Measurements from ENCODE around the gene HDAC8.
A peak's percentile ranks its signal among the peaks of the same experiment; 100 is the strongest.
"Not testable (repeated sequence)": the region's sequence is repeated elsewhere in the genome, so short reads cannot be mapped to it uniquely, and the experiment has no call there.

Gene HDAC8

DNA sequence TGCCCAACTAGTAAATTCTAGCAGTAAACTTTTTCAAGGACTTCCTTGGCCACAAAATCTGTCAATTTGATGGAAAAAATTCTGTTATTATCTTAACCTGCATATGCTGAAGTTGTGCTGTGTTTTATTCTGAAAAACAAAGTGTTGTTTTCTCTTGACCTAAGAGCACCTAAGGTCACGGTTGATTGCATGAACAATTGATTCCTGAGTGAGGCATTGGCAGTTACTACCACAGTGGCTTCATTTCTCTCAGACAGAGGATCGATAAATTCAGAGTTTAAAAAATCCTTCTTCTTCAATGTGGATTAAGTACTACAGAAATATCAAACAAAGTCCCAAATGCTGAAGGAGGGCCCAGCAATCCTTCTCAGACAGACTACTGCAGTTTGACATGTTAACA lies 6.2 kb downstream of the HDAC8 start:
- Mint-ChIP-seq H3K4me1 (ENCODE audit: low read depth) (peaks cover 2% of the 10 kb centered on the region), H3K4me3 (no peak overlapping the region), H3K27ac (no peak overlapping the region), H3K36me3 (ENCODE audit: low read depth) (peaks cover 27% of the 10 kb centered on the region), H3K27me3 (ENCODE audit: low read depth) (no peaks in the 10 kb centered on the region), H3K9me3 (no peaks in the 10 kb centered on the region)
- DNase-seq (ENCODE audit: low spot score): no peak

GRCh38 chrX:72559655-72560054 lies 13.0 kb downstream of the HDAC8 start:
- not testable (repeated sequence) for H3K4me3 Mint-ChIP-seq; H3K27me3 Mint-ChIP-seq (ENCODE audit: low read depth); H3K4me1 Mint-ChIP-seq (ENCODE audit: low read depth); H3K9me3 Mint-ChIP-seq; H3K27ac Mint-ChIP-seq; DNase-seq (ENCODE audit: low spot score)
- peaks cover 26% of the 10 kb centered on the region for H3K36me3 Mint-ChIP-seq (ENCODE audit: low read depth)

DNA sequence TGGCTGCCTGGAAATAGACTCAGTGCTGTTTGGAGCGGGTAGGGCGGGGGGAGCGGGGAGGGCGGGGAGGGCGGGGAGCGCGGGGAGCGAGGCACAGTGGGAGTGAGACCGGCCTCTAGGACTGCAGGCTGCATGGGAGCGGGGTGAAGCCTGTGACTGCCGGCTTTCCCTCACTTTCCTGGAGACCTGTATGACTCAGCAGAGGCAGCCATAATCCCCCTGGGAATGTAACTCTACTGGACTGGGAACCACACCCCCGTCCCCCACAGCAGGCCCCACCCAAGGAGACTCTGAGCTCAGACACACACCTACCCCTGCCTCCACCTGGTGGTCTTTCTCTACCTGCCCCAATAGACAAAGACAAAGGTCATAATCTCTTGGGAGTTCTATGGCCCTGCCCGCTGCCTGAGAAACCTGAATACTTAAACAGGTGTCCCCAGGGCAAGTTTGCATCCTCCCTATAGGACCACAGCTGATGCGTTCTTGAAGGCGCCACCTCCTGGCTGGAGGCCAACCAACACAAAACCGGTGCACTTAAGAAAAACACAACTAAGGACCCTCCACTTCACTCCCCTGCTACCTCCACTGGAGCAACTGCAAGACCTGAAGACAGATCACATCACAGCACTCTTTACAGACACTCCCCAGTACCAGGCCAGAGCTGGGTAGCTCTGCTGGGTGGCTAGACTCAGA lies 18.0 kb downstream of the HDAC8 start:
- peaks cover 6% of the 10 kb centered on the region for H3K4me1 Mint-ChIP-seq (ENCODE audit: low read depth)
- H3K4me3 Mint-ChIP-seq: no peak overlapping the region
- H3K27ac Mint-ChIP-seq: no peak overlapping the region
- H3K9me3 Mint-ChIP-seq: no peaks in the 10 kb centered on the region
- H3K36me3 Mint-ChIP-seq (ENCODE audit: low read depth): peaks cover 13% of the 10 kb centered on the region
- H3K27me3 Mint-ChIP-seq (ENCODE audit: low read depth): no peaks in the 10 kb centered on the region
- DNase-seq (ENCODE audit: low spot score): no peak

GRCh38 chrX:72552443-72552842 lies 20.2 kb downstream of the HDAC8 start:
- not testable (repeated sequence) for H3K36me3 Mint-ChIP-seq (ENCODE audit: low read depth); H3K27ac Mint-ChIP-seq; H3K9me3 Mint-ChIP-seq; DNase-seq (ENCODE audit: low spot score); H3K27me3 Mint-ChIP-seq (ENCODE audit: low read depth); H3K4me3 Mint-ChIP-seq; H3K4me1 Mint-ChIP-seq (ENCODE audit: low read depth)

GRCh38 chrX:72545990-72546389 lies 26.7 kb downstream of the HDAC8 start:
- Mint-ChIP-seq H3K4me1 (ENCODE audit: low read depth) (peaks cover 5% of the 10 kb centered on the region), H3K9me3 (no peaks in the 10 kb centered on the region), H3K36me3 (ENCODE audit: low read depth) (peaks cover 13% of the 10 kb centered on the region), H3K4me3 (no peak overlapping the region), H3K27ac (no peak overlapping the region), H3K27me3 (ENCODE audit: low read depth) (no peaks in the 10 kb centered on the region)
- DNase-seq (ENCODE audit: low spot score): no peak

DNA sequence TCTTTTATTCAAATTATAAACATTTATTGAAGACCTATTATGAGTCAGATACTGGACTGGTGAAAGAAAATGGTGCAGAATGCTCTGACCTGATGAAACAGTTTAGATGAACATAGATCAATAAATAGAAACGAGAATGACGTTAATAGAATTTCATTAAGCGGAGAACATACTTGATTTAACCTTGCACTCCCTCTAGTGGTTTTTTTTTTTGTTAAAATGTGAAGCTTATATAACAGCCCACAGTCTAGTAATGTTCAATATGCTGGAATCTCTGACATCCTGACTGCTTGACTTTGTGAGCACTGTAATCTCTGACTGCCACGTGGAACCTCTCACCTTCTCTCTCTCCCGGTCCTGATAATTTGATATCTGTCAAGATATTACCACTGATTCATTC lies 32.3 kb downstream of the HDAC8 start:
- Mint-ChIP-seq H3K4me1 (ENCODE audit: low read depth) (peaks cover 5% of the 10 kb centered on the region), H3K27ac (no peak overlapping the region), H3K36me3 (ENCODE audit: low read depth) (peaks cover 6% of the 10 kb centered on the region), H3K9me3 (no peaks in the 10 kb centered on the region), H3K27me3 (ENCODE audit: low read depth) (no peaks in the 10 kb centered on the region), H3K4me3 (no peak overlapping the region)
- DNase-seq (ENCODE audit: low spot score): no peak

GRCh38 chrX:72539822-72540221 lies 32.8 kb downstream of the HDAC8 start:
- no peaks in the 10 kb centered on the region for H3K27me3 Mint-ChIP-seq (ENCODE audit: low read depth)
- no peak overlapping the region for H3K4me3 Mint-ChIP-seq
- peaks cover 5% of the 10 kb centered on the region for H3K4me1 Mint-ChIP-seq (ENCODE audit: low read depth)
- H3K9me3 Mint-ChIP-seq: no peaks in the 10 kb centered on the region
- no peak overlapping the region for H3K27ac Mint-ChIP-seq
- no peak for DNase-seq (ENCODE audit: low spot score)
- H3K36me3 Mint-ChIP-seq (ENCODE audit: low read depth): peaks cover 6% of the 10 kb centered on the region

DNA sequence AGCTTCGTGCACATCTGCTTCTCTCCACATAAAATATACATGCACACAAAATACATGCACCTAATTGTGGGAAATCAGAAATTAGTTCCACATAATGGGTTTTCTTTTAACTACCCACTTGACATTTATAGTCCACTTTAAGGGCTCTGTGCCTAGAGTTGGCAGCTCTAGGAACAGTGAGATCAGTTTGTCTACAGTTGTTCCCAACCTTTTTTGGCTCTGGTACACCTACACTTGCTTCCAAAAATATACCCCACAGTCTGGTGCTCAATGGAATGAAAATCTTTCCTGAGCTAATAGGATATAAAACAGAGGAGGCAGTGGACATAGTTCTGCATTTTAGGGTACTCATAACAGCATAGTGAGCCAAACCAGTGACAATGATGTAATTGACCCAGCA lies 36.1 kb downstream of the HDAC8 start:
- H3K36me3 Mint-ChIP-seq (ENCODE audit: low read depth): peaks cover 3% of the 10 kb centered on the region
- H3K27ac Mint-ChIP-seq: no peak overlapping the region
- no peaks in the 10 kb centered on the region for H3K9me3 Mint-ChIP-seq
- H3K4me3 Mint-ChIP-seq: no peak overlapping the region
- no peak for DNase-seq (ENCODE audit: low spot score)
- no peaks in the 10 kb centered on the region for H3K27me3 Mint-ChIP-seq (ENCODE audit: low read depth)
- H3K4me1 Mint-ChIP-seq (ENCODE audit: low read depth): no peaks in the 10 kb centered on the region

DNA sequence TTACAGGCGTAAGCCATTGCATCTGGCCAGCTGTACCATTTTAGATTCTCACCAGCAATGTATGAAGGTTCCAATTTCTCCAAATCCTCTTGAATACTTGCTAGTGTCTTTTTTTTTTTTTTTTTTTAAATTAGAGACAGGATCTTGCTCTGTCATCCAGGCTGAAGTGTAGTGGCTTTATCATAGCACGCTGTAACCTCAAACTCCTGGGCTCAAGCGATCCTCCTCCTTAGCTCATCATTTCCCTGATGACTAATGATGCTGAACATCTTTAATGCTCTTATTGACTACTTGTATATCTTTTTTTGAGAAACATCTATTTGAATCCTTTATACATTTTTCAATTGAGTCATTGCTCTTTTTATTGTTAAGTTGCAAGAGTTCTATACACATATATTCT lies 40.3 kb downstream of the HDAC8 start:
- no peak for DNase-seq (ENCODE audit: low spot score)
- peaks cover 4% of the 10 kb centered on the region for H3K4me1 Mint-ChIP-seq (ENCODE audit: low read depth)
- H3K9me3 Mint-ChIP-seq: peaks cover 7% of the 10 kb centered on the region
- no peaks in the 10 kb centered on the region for H3K27me3 Mint-ChIP-seq (ENCODE audit: low read depth)
- H3K4me3 Mint-ChIP-seq: no peak overlapping the region
- H3K36me3 Mint-ChIP-seq (ENCODE audit: low read depth): peaks cover 10% of the 10 kb centered on the region
- H3K27ac Mint-ChIP-seq: no peak overlapping the region

DNA sequence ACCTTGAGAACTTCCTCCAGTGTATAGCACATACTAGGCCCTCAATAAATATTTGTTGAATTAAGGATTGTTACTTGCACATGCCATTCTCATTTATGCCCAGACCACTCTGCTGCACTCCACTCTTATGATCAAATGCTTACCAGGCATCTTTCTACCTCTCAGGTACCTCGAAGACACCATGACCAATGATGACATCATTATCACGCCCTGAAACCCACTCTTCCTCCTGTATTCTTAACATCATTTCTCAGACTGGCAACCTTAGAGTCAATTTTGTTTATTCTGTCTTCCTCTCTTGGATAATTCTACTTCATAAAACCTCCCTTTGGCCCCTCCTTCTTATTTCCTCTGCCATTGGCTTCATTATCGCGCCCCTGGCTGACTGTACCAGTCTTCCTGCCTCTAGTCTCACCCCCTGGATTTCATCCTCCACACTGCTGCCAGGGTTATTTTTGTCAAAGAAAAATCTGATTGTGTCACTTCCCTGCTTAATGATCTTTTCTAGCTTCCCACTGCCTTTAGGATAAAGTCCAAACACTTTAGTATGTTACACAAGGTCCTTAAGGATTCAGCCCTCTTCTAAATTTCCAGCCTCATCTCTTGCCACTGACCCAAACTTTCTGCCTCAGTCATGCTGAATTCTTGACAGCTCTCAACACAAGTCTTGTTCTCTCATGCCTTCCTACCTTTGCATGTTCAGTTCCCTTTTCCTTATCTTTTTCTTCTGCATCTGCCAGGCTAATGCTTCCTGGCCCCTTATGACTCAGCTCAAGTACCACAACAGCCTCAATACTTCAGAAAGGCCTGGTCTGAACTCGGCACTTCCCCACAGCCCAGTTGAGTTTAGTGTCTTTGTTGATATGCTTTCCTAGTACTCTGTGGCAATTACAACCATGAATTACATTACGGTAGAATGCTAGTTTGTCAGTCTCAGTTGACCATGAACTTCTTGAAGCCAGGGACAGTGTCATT lies 45.8 kb downstream of the HDAC8 start:
- no peaks in the 10 kb centered on the region for H3K27me3 Mint-ChIP-seq (ENCODE audit: low read depth)
- H3K9me3 Mint-ChIP-seq: peaks cover 7% of the 10 kb centered on the region
- H3K4me1 Mint-ChIP-seq (ENCODE audit: low read depth): peaks cover 19% of the 10 kb centered on the region
- H3K36me3 Mint-ChIP-seq (ENCODE audit: low read depth): peaks cover 16% of the 10 kb centered on the region
- H3K27ac Mint-ChIP-seq: peak overlapping the region; percentile 58
- H3K4me3 Mint-ChIP-seq: no peak overlapping the region
- DNase-seq (ENCODE audit: low spot score): no peak

DNA sequence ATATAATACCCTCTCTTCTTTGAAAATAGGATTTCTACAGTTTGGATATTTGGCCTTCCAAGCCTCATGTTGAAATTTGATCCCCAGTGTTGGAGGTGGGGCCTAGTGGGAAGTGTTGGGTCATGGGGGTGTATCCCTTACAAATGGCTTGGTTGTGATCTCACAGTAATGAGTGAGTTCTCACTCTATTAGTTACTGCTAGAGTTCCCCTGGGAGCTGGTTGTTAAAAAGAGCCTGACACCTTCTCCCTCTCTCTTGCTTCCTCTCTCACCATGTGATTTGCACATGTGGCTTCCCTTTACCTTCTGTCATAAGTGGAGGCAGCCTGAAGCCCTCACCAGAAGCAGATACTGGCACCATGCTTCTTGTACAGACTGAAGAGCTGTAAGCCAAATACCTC lies 73.9 kb downstream of the HDAC8 start:
- H3K27ac Mint-ChIP-seq: no peak overlapping the region
- H3K4me1 Mint-ChIP-seq (ENCODE audit: low read depth): no peaks in the 10 kb centered on the region
- peaks cover 7% of the 10 kb centered on the region for H3K9me3 Mint-ChIP-seq
- H3K36me3 Mint-ChIP-seq (ENCODE audit: low read depth): peaks cover 5% of the 10 kb centered on the region
- no peaks in the 10 kb centered on the region for H3K27me3 Mint-ChIP-seq (ENCODE audit: low read depth)
- no peak overlapping the region for H3K4me3 Mint-ChIP-seq
- DNase-seq (ENCODE audit: low spot score): no peak

DNA sequence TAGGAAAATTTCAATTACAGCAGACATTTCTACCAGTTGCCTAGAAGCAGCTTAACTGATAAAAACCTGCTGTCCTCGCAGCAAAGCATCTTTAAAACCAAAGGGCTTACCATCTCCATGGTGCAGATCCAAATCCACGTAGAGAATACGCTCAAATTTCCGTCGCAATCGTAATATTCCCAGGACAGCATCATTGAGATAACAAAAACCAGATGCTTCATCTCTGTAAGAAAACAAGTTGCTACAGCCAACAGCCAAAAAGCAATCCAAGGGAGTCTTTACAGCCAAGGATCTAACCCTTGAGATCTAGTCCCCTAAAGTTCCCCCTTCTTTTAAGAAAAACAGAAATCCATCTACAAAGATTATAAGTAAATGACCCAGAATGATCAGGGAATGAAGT lies 77.6 kb downstream of the HDAC8 start:
- Mint-ChIP-seq H3K27ac (no peak overlapping the region), H3K27me3 (ENCODE audit: low read depth) (no peaks in the 10 kb centered on the region), H3K9me3 (peaks cover 7% of the 10 kb centered on the region)

DNA sequence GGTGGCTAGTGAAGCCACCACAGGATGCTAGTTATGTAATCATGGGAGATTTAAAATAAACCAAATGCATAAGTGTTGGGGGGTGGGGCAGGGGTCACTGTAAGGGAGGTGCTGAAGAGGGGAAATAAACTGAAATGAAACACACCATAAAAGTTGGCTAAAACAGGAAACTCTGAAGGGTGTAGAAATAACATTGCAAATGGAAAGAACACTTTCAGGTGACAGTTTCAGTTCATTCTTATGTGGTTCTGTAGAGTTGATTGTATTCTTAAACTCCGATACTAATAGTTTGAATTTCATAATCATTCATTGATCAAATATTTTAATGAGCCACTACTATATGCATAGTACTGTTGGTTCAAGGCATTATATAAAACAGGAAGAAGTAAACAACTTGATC lies 80.1 kb downstream of the HDAC8 start:
- H3K9me3 Mint-ChIP-seq: no peaks in the 10 kb centered on the region
- H3K27ac Mint-ChIP-seq: no peak overlapping the region
- H3K4me1 Mint-ChIP-seq (ENCODE audit: low read depth): peaks cover 4% of the 10 kb centered on the region
- peaks cover 25% of the 10 kb centered on the region for H3K36me3 Mint-ChIP-seq (ENCODE audit: low read depth)
- no peaks in the 10 kb centered on the region for H3K27me3 Mint-ChIP-seq (ENCODE audit: low read depth)
- no peak for DNase-seq (ENCODE audit: low spot score)
- H3K4me3 Mint-ChIP-seq: no peak overlapping the region

More for the DNA sequence above, 77.6 kb downstream of the HDAC8 start:
- H3K4me1 Mint-ChIP-seq (ENCODE audit: low read depth): peaks cover 4% of the 10 kb centered on the region
- no peak for DNase-seq (ENCODE audit: low spot score)
- peaks cover 20% of the 10 kb centered on the region for H3K36me3 Mint-ChIP-seq (ENCODE audit: low read depth)
- H3K4me3 Mint-ChIP-seq: no peak overlapping the region

DNA sequence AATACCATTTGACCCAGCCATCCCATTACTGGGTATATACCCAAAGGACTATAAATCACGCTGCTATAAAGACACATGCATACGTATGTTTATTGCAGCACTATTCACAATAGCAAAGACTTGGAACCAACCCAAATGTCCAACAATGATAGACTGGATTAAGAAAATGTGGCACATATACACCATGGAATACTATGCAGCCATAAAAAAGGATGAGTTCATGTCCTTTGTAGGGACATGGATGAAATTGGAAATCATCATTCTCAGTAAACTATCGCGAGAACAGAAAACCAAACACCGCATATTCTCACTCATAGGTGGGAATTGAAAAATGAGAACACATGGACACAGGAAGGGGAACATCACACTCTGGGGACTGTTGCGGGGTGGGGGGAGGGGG lies 82.4 kb downstream of the HDAC8 start:
- not testable (repeated sequence) for H3K4me3 Mint-ChIP-seq; H3K27me3 Mint-ChIP-seq (ENCODE audit: low read depth); H3K9me3 Mint-ChIP-seq; DNase-seq (ENCODE audit: low spot score); H3K27ac Mint-ChIP-seq; H3K4me1 Mint-ChIP-seq (ENCODE audit: low read depth)
- H3K36me3 Mint-ChIP-seq (ENCODE audit: low read depth): peaks cover 32% of the 10 kb centered on the region

Measured in T-helper 2 cell treated with Interferon-gamma antibody and Interleukin-4, amounts not matched to agents 5 μg/mL and 100 μg/mL, for 36 hours (primary cell).